Measurements from ENCODE around the gene PAPPA2. TPM values are rescaled to one million over a fixed set of nuclear protein-coding genes. Genes with fewer than 3 reads are reported as not detected.

Gene PAPPA2
- total and polyA plus RNA-seq, 10 of the 15 experiments (the other 5 are each of a cell fraction or from before 2014, with no cell fraction given): under 0.01 to 0.06 (median 0.03) TPM; not detected in 7

GRCh38 chr1:176719447-176719846, 256.5 kb downstream of the PAPPA2 start:
- Histone ChIP-seq H3K4me1 (ENCODE audit: control insufficient read depth, insufficient read depth, low read length) (no peaks in the 10 kb centered on the region), H3K27me3 (replicated peaks in 1 of 2; ENCODE audit: control insufficient read depth in 2 of 2, insufficient read depth in 2 of 2, low read length in 1 of 2) (no peaks in the 10 kb centered on the region), H3K4me3 (no peak overlapping the region), H3K9me3 (replicated peaks; ENCODE audit: control insufficient read depth, insufficient read depth, low read length) (no peaks in the 10 kb centered on the region), H3K79me2 (ENCODE audit: control insufficient read depth, insufficient read depth, low read length) (no peaks in the 10 kb centered on the region), H3K4me2 (ENCODE audit: control insufficient read depth, insufficient read depth) (no peak overlapping the region), H3K9ac (ENCODE audit: control insufficient read depth, insufficient read depth, low read length) (no peak overlapping the region), H3K36me3 (ENCODE audit: control insufficient read depth in 2 of 2, insufficient read depth in 2 of 2, low read length in 1 of 2) (no peaks in the 10 kb centered on the region), H3K27ac (ENCODE audit: control insufficient read depth, insufficient read depth) (no peak overlapping the region), H2AFZ (ENCODE audit: control insufficient read depth, low read depth, low read length) (no peak overlapping the region), H4K20me1 (ENCODE audit: control insufficient read depth, insufficient read depth) (no peaks in the 10 kb centered on the region)
- RAD21 ChIA-PET (ENCODE audit: unreplicated experiment): no interaction called here
- no TSS peak for BruUV-seq (replicated peaks)
- CTCF ChIA-PET: no interaction called here
- DNase-seq (ENCODE audit: low read depth, low spot score) (no peak), FAIRE-seq (no peak), ATAC-seq (no peak)
- intact Hi-C loops (cut with micrococcal nuclease; ENCODE audit: unreplicated experiment): no loop called here
- TF ChIP-seq WRNIP1 (IDR thresholded peaks at IDR 0.05; ENCODE audit: borderline replicate concordance, low read depth, low read length) (no peak), MYB (IDR thresholded peaks at IDR 0.05; ENCODE audit: borderline replicate concordance, low read depth, low read length) (no peak), RFX5 (IDR thresholded peaks at IDR 0.05; ENCODE audit: low read depth, low read length) (no peak), IRF3 (IDR thresholded peaks at IDR 0.05) (no peak), RAD21 (IDR thresholded peaks at IDR 0.05; ENCODE audit: insufficient read depth, low read depth, low read length) (no peak), REST (IDR thresholded peaks at IDR 0.05; ENCODE audit: low read depth, low read length) (no peak), SMAD1 (IDR thresholded peaks at IDR 0.05; ENCODE audit: low read depth, partially characterized antibody) (no peak), NR2F1 (conservative IDR thresholded peaks at IDR 0.05) (no peak), TBL1XR1 (IDR thresholded peaks at IDR 0.05; ENCODE audit: low read depth, low read length) (no peak), KDM1A (IDR thresholded peaks at IDR 0.05; ENCODE audit: borderline replicate concordance) (no peak), TAF1 (IDR thresholded peaks at IDR 0.05; ENCODE audit: borderline replicate concordance, low read depth, low read length) (no peak), ZNF622 (IDR thresholded peaks at IDR 0.05) (no peak), ZBED1 (IDR thresholded peaks at IDR 0.05; ENCODE audit: borderline replicate concordance) (no peak), CHD1 (IDR thresholded peaks at IDR 0.05; ENCODE audit: low read depth, low read length) (no peak), ZSCAN29 (IDR thresholded peaks at IDR 0.05) (no peak), HDAC2 (IDR thresholded peaks at IDR 0.05) (no peak), NBN (IDR thresholded peaks at IDR 0.05) (no peak), RCOR1 (conservative IDR thresholded peaks at IDR 0.05; ENCODE audit: low read depth, low read length) (no peak), EGR1 (IDR thresholded peaks at IDR 0.05; ENCODE audit: borderline replicate concordance in 1 of 2, low read depth in 2 of 2, low read length in 2 of 2) (no peak), ZZZ3 (IDR thresholded peaks at IDR 0.05; ENCODE audit: control insufficient read depth, insufficient read length, low read depth) (no peak)
- in situ Hi-C loops (cut with MboI): no loop called here
- SMC1A ChIA-PET (ENCODE audit: uncharacterized antibody, unreplicated experiment): no interaction called here
- POLR2A ChIA-PET: no interaction called here
- WGBS (ENCODE audit: insufficient coverage, insufficient replicate concordance, low lambda C conversion rate, missing lambda C conversion rate): 12% methylated on average over 4 of the region's 4 CpGs
